Osteocyte (in vitro differentiated cells): Measurements from ENCODE around the gene PRTFDC1. TPM values are rescaled to one million over a fixed set of nuclear protein-coding genes. Genes with fewer than 3 reads are reported as not detected.

ENCODE experiments used
- DNase-seq: peaks from one replicate; pipeline ENCODE4 v3.0.0; 2021; ENCODE audit warnings: mixed read lengths; ENCODE audit not compliant: unreplicated experiment; ENCODE audit errors: extremely low spot score
- H3K27ac Mint-ChIP-seq: one replicate; pipeline ENCODE4 v1.8.0; 2021; ENCODE audit warnings: mild to moderate bottlenecking, mixed read lengths; ENCODE audit not compliant: unreplicated experiment
- H3K27me3 Mint-ChIP-seq: one replicate; pipeline ENCODE4 v1.8.0; 2021; ENCODE audit warnings: mixed read lengths; ENCODE audit not compliant: unreplicated experiment
- H3K36me3 Mint-ChIP-seq: one replicate; pipeline ENCODE4 v1.8.0; 2021; ENCODE audit warnings: mixed read lengths; ENCODE audit not compliant: unreplicated experiment
- H3K4me1 Mint-ChIP-seq: one replicate; pipeline ENCODE4 v1.8.0; 2021; ENCODE audit warnings: mixed read lengths; ENCODE audit not compliant: unreplicated experiment
- H3K4me3 Mint-ChIP-seq: one replicate; pipeline ENCODE4 v1.8.0; 2021; ENCODE audit warnings: mild to moderate bottlenecking, moderate library complexity, mixed read lengths; ENCODE audit not compliant: unreplicated experiment
- H3K9me3 Mint-ChIP-seq: one replicate; pipeline ENCODE4 v1.8.0; 2021; ENCODE audit warnings: mixed read lengths; ENCODE audit not compliant: unreplicated experiment
- CTCF ChIP-seq: fragments of 200-600 bp; sonication (generic); IDR thresholded peaks from 2 replicates; pipeline ENCODE4 v1.5.0; 2021; ENCODE audit warnings: antibody characterized with exemption, mild to moderate bottlenecking, moderate library complexity
- total RNA-seq: library from RNA; stranded (reverse); gene quantifications from 2 replicates; pipeline ENCODE4 v1.2.1, GENCODE V29; 2021

The PRTFDC1 gene
- total RNA-seq, 1 donor from 2014 or later: 4.4 TPM

- H3K27ac Mint-ChIP-seq: no peak overlapping the region
- TF ChIP-seq CTCF: no peak
- peaks cover 3% of the 10 kb centered on the region for H3K4me1 Mint-ChIP-seq
- no peaks in the 10 kb centered on the region for H3K27me3 Mint-ChIP-seq
- H3K4me3 Mint-ChIP-seq: no peak overlapping the region
- no peak for DNase-seq
- no peaks in the 10 kb centered on the region for H3K36me3 Mint-ChIP-seq
- H3K9me3 Mint-ChIP-seq: no peaks in the 10 kb centered on the region
Measured at GRCh38 chr10:24814568-24815313, 137.7 kb downstream of the PRTFDC1 start.

GRCh38 chr10:24813856-24814255 is 138.6 kb downstream of the PRTFDC1 start:
- Mint-ChIP-seq H3K27ac (no peak overlapping the region), H3K36me3 (no peaks in the 10 kb centered on the region), H3K9me3 (no peaks in the 10 kb centered on the region), H3K4me1 (peaks cover 3% of the 10 kb centered on the region), H3K4me3 (no peak overlapping the region), H3K27me3 (no peaks in the 10 kb centered on the region)
- TF ChIP-seq CTCF: no peak
- DNase-seq: no peak

- H3K27me3 Mint-ChIP-seq: no peaks in the 10 kb centered on the region
- no peak for TF ChIP-seq CTCF
- DNase-seq: no peak
- no peak overlapping the region for H3K27ac Mint-ChIP-seq
- H3K4me1 Mint-ChIP-seq: no peaks in the 10 kb centered on the region
- H3K4me3 Mint-ChIP-seq: no peak overlapping the region
- no peaks in the 10 kb centered on the region for H3K9me3 Mint-ChIP-seq
- no peaks in the 10 kb centered on the region for H3K36me3 Mint-ChIP-seq
Measured at GRCh38 chr10:24806262-24806661, 146.1 kb downstream of the PRTFDC1 start.

- DNase-seq: no peak
- Mint-ChIP-seq H3K27ac (no peak overlapping the region), H3K4me3 (no peak overlapping the region), H3K27me3 (no peaks in the 10 kb centered on the region), H3K9me3 (no peaks in the 10 kb centered on the region), H3K36me3 (no peaks in the 10 kb centered on the region), H3K4me1 (no peaks in the 10 kb centered on the region)
- no peak for TF ChIP-seq CTCF
Measured at GRCh38 chr10:24804956-24805355, 147.4 kb downstream of the PRTFDC1 start.

GRCh38 chr10:24804392-24804791 is 148.0 kb downstream of the PRTFDC1 start:
- no peak overlapping the region for H3K27ac Mint-ChIP-seq
- no peaks in the 10 kb centered on the region for H3K36me3 Mint-ChIP-seq
- H3K4me3 Mint-ChIP-seq: no peak overlapping the region
- H3K9me3 Mint-ChIP-seq: no peaks in the 10 kb centered on the region
- H3K27me3 Mint-ChIP-seq: no peaks in the 10 kb centered on the region
- no peak for DNase-seq
- no peak for TF ChIP-seq CTCF
- no peaks in the 10 kb centered on the region for H3K4me1 Mint-ChIP-seq
